Neural cell (in vitro differentiated cells): ENCODE data around the gene WFDC1.

ENCODE experiments used
- EP300 ChIP-seq: fragments of 450-650 bp; conservative IDR thresholded peaks from 2 replicates; pipeline ENCODE4 v1.6.1; 2014; ENCODE audit warnings: antibody characterized with exemption, mild to moderate bottlenecking, moderate library complexity; ENCODE audit not compliant: poor library complexity, severe bottlenecking
- EZH2 ChIP-seq: fragments of 200-600, 300-800 bp; shearing (Covaris generic), sonication (generic); IDR thresholded peaks from 2 replicates; pipeline ENCODE4 v1.6.1; 2014; ENCODE audit warnings: antibody characterized with exemption, low read length, borderline replicate concordance, mild to moderate bottlenecking; ENCODE audit not compliant: insufficient read depth, poor library complexity, severe bottlenecking
- MXI1 ChIP-seq: fragments of 450-650 bp; conservative IDR thresholded peaks from 2 replicates; pipeline ENCODE4 v1.6.1; 2014; ENCODE audit warnings: antibody characterized with exemption, mild to moderate bottlenecking; ENCODE audit not compliant: poor library complexity, severe bottlenecking
- TF ChIP-seq, protein P1 (sequence below): fragments of 450-650 bp; IDR thresholded peaks from 2 replicates; pipeline ENCODE4 v1.5.1; 2014; ENCODE audit warnings: antibody characterized with exemption, mild to moderate bottlenecking, moderate library complexity; ENCODE audit not compliant: poor library complexity, severe bottlenecking
- TF ChIP-seq, protein P2 (sequence below): IDR thresholded peaks from 2 replicates; pipeline ENCODE4 v1.6.1; 2012; ENCODE audit warnings: borderline replicate concordance

DNA sequence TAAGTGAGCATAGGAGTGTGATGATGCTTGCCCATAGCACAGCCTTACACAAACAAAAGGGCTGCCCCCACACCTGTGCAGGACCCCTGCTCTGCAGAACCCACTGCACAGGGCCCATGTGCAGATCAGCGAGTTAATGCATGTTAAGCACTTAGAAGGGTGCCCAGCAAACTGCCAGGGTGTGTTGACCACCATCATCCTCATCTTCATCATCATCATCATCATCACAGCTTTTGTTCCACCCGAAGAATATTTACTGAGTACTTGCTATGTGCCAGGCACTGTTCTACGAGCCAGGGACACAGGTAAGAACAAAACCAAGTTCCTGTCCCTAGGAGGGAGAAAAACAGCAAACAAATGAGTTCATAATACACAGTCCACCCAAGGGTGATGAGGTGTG, 11.9 kb downstream of the WFDC1 start:
- TF ChIP-seq, protein P1, sequence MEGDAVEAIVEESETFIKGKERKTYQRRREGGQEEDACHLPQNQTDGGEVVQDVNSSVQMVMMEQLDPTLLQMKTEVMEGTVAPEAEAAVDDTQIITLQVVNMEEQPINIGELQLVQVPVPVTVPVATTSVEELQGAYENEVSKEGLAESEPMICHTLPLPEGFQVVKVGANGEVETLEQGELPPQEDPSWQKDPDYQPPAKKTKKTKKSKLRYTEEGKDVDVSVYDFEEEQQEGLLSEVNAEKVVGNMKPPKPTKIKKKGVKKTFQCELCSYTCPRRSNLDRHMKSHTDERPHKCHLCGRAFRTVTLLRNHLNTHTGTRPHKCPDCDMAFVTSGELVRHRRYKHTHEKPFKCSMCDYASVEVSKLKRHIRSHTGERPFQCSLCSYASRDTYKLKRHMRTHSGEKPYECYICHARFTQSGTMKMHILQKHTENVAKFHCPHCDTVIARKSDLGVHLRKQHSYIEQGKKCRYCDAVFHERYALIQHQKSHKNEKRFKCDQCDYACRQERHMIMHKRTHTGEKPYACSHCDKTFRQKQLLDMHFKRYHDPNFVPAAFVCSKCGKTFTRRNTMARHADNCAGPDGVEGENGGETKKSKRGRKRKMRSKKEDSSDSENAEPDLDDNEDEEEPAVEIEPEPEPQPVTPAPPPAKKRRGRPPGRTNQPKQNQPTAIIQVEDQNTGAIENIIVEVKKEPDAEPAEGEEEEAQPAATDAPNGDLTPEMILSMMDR = no peak
- TF ChIP-seq, protein P2, sequence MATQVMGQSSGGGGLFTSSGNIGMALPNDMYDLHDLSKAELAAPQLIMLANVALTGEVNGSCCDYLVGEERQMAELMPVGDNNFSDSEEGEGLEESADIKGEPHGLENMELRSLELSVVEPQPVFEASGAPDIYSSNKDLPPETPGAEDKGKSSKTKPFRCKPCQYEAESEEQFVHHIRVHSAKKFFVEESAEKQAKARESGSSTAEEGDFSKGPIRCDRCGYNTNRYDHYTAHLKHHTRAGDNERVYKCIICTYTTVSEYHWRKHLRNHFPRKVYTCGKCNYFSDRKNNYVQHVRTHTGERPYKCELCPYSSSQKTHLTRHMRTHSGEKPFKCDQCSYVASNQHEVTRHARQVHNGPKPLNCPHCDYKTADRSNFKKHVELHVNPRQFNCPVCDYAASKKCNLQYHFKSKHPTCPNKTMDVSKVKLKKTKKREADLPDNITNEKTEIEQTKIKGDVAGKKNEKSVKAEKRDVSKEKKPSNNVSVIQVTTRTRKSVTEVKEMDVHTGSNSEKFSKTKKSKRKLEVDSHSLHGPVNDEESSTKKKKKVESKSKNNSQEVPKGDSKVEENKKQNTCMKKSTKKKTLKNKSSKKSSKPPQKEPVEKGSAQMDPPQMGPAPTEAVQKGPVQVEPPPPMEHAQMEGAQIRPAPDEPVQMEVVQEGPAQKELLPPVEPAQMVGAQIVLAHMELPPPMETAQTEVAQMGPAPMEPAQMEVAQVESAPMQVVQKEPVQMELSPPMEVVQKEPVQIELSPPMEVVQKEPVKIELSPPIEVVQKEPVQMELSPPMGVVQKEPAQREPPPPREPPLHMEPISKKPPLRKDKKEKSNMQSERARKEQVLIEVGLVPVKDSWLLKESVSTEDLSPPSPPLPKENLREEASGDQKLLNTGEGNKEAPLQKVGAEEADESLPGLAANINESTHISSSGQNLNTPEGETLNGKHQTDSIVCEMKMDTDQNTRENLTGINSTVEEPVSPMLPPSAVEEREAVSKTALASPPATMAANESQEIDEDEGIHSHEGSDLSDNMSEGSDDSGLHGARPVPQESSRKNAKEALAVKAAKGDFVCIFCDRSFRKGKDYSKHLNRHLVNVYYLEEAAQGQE = no peak
- TF ChIP-seq EP300 = no peak
- TF ChIP-seq EZH2 = no peak
- no peak for TF ChIP-seq MXI1
